Measurements from ENCODE around the gene ROM1. TPM values are rescaled to one million over a fixed set of nuclear protein-coding genes. Genes with fewer than 3 reads are reported as not detected.
A peak's percentile ranks its signal among the peaks of the same experiment; 100 is the strongest.

The ROM1 gene
- total and polyA plus RNA-seq, 2 donors (not counting 3 experiments of a cell fraction or from before 2014, with no cell fraction given): 5.3 to 8.8 TPM

GRCh38 chr11:62622476-62623089, 9.5 kb downstream of the ROM1 start:
- intact Hi-C loops (cut with micrococcal nuclease) (loop anchor here (1.0 to 2.0 kb wide), 2 partner anchors 24 to 32 kb away; partner anchors contain the start of genes GANAB and TUT1), dilution Hi-C loops (cut with MboI; ENCODE audit: extremely low pct_ligation_motif_present, low sequenced_read_pairs) (no loop called here)
- TSS peak; percentile 97 for BruUV-seq (replicated peaks)
- peaks cover 6% of the 10 kb centered on the region for H3K79me2 ChIP-seq (ENCODE audit: control insufficient read depth, insufficient read depth, low read length)
- H2AFZ ChIP-seq (ENCODE audit: low read depth, low read length): peak overlapping the region; percentile 41
- no peaks in the 10 kb centered on the region for H3K27me3 ChIP-seq (ENCODE audit: control insufficient read depth in 2 of 2, insufficient read depth in 2 of 2, low read length in 2 of 2)
- no peak overlapping the region for H3K4me3 ChIP-seq (replicated peaks in 1 of 3; ENCODE audit: insufficient read depth in 1 of 3, low read depth in 1 of 3, low read length in 3 of 3)
- TF ChIP-seq MAX (IDR thresholded peaks at IDR 0.05; ENCODE audit: insufficient read depth, insufficient read length) (no peak), JUN (IDR thresholded peaks at IDR 0.05; ENCODE audit: borderline replicate concordance, insufficient read depth, insufficient read length, low read depth) (no peak), GATA2 (IDR thresholded peaks at IDR 0.05; ENCODE audit: insufficient read depth, insufficient read length, low read depth, low read length) (no peak), FOS (IDR thresholded peaks at IDR 0.05; ENCODE audit: borderline replicate concordance, insufficient read depth, low read length) (no peak), MYC (IDR thresholded peaks at IDR 0.05; ENCODE audit: low read depth, low read length) (no peak), POLR2A (IDR thresholded peaks at IDR 0.05; ENCODE audit: low read depth, low read length) (no peak)
- TF ChIP-seq, protein P1, sequence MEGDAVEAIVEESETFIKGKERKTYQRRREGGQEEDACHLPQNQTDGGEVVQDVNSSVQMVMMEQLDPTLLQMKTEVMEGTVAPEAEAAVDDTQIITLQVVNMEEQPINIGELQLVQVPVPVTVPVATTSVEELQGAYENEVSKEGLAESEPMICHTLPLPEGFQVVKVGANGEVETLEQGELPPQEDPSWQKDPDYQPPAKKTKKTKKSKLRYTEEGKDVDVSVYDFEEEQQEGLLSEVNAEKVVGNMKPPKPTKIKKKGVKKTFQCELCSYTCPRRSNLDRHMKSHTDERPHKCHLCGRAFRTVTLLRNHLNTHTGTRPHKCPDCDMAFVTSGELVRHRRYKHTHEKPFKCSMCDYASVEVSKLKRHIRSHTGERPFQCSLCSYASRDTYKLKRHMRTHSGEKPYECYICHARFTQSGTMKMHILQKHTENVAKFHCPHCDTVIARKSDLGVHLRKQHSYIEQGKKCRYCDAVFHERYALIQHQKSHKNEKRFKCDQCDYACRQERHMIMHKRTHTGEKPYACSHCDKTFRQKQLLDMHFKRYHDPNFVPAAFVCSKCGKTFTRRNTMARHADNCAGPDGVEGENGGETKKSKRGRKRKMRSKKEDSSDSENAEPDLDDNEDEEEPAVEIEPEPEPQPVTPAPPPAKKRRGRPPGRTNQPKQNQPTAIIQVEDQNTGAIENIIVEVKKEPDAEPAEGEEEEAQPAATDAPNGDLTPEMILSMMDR (IDR thresholded peaks at IDR 0.05; ENCODE audit: extremely low read depth in 1 of 2, insufficient read depth in 1 of 2, low read depth in 1 of 2, low read length in 2 of 2): no peak
- peaks cover 8 to 23% of the 10 kb centered on the region in 2 experiments for H3K36me3 ChIP-seq (ENCODE audit: control insufficient read depth in 2 of 2, extremely low read depth in 1 of 2, insufficient read depth in 2 of 2, low read length in 2 of 2)
- H3K9ac ChIP-seq (replicated peaks; ENCODE audit: extremely low read depth, insufficient read depth, low read length): peak overlapping the region; percentile 65
- H3K4me2 ChIP-seq (ENCODE audit: insufficient read depth, low read length): peak overlapping the region; percentile 18
- CTCF ChIA-PET: interaction anchor here (0.5 to 2.2 kb wide), 6 partner anchors 10 to 228 kb away, joined by 3 to 30 read pairs (median 6); partner anchors contain the start of genes EML3, ROM1 and TUT1
- peaks cover 15% of the 10 kb centered on the region for H3K4me1 ChIP-seq (ENCODE audit: control insufficient read depth, extremely low read depth, insufficient read depth, low read length)
- no peak for DNase-seq (ENCODE audit: low read depth, low spot score)
- no peak for FAIRE-seq
- H4K20me1 ChIP-seq (replicated peaks; ENCODE audit: control insufficient read depth, extremely low read depth, insufficient read depth, low read length): no peaks in the 10 kb centered on the region
- no peaks in the 10 kb centered on the region for H3K9me1 ChIP-seq (replicated peaks; ENCODE audit: control insufficient read depth, extremely low read depth, insufficient read depth, low read length)
- peak overlapping the region; percentile 88 for H3K27ac ChIP-seq (ENCODE audit: insufficient read depth, low read depth, low read length)
- POLR2A ChIA-PET: interaction anchor here (1.1 to 3.1 kb wide), 3 partner anchors 21 to 42 kb away, joined by 5 to 14 read pairs (median 8); partner anchors contain the start of genes C11orf98, CSKMT, MTA2 and TUT1
- no peaks in the 10 kb centered on the region for H3K9me3 ChIP-seq (replicated peaks; ENCODE audit: control insufficient read depth, insufficient read depth, low read length)

All from endothelial cell of umbilical vein (primary cell).